Neuronal stem cell (in vitro differentiated cells): Measurements from ENCODE around the gene TSPEAR.

Experiments
- DNase-seq: peaks from one replicate; pipeline ENCODE4 v3.0.0-alpha.2; 2013; ENCODE audit warnings: low spot score
- H2AFZ ChIP-seq: one replicate; pipeline ENCODE4 v1.6.1; 2013; ENCODE audit warnings: mild to moderate bottlenecking, low read length, inconsistent platforms
- H2AK5ac ChIP-seq: 2 replicates; pipeline ENCODE4 v1.6.1; 2013; ENCODE audit warnings: low read depth, mild to moderate bottlenecking, inconsistent platforms, low read length, moderate library complexity, mixed read lengths
- H2BK120ac ChIP-seq: 2 replicates; pipeline ENCODE4 v1.6.1; 2013; ENCODE audit warnings: low read depth, mild to moderate bottlenecking, inconsistent platforms, low read length, moderate library complexity, mixed read lengths
- H2BK12ac ChIP-seq: one replicate; pipeline ENCODE4 v1.6.1; 2013; ENCODE audit warnings: low read length, inconsistent platforms
- H2BK15ac ChIP-seq: 2 replicates; pipeline ENCODE4 v1.6.1; 2013; ENCODE audit warnings: mild to moderate bottlenecking, low read length, inconsistent platforms, mixed read lengths
- H2BK5ac ChIP-seq: one replicate; pipeline ENCODE4 v1.6.1; 2013; ENCODE audit warnings: inconsistent platforms, mild to moderate bottlenecking, low read length, moderate library complexity
- H3K14ac ChIP-seq: one replicate; pipeline ENCODE4 v1.6.1; 2013; ENCODE audit warnings: low read length, inconsistent platforms
- H3K18ac ChIP-seq: 2 replicates; pipeline ENCODE4 v1.6.1; 2013; ENCODE audit warnings: low read length, inconsistent platforms
- H3K23ac ChIP-seq: 2 replicates; pipeline ENCODE4 v1.6.1; 2013; ENCODE audit warnings: low read depth, mild to moderate bottlenecking, mixed read lengths, low read length, inconsistent platforms; ENCODE audit not compliant: poor library complexity
- H3K27ac ChIP-seq: replicated peaks from 3 replicates; pipeline ENCODE4 v1.5.1; 2013; ENCODE audit warnings: low read length, inconsistent platforms
- H3K27me3 ChIP-seq, 3 experiments: 2 replicates each; pipeline ENCODE4 v1.6.1; 2013; ENCODE audit warnings: low read length in 3 of 3, mild to moderate bottlenecking in 2 of 3, inconsistent platforms in 1 of 3, low read depth in 1 of 3, mixed read lengths in 1 of 3, moderate library complexity in 1 of 3; ENCODE audit not compliant: control insufficient read depth in 3 of 3, insufficient read depth in 3 of 3
- H3K36me3 ChIP-seq, 2 donors: replicated peaks in 1 of 2; 2 replicates each; pipeline ENCODE4 v1.6.1; 2013; ENCODE audit warnings: low read length in 2 of 2; ENCODE audit not compliant: control insufficient read depth in 2 of 2, insufficient read depth in 2 of 2
- H3K4ac ChIP-seq: 2 replicates; pipeline ENCODE4 v1.6.1; 2013; ENCODE audit warnings: inconsistent platforms, mild to moderate bottlenecking, low read length, moderate library complexity
- H3K4me1 ChIP-seq, 2 donors: 1 replicate in 1 of 2; 2 replicates in 1 of 2; pipeline ENCODE4 v1.6.1; 2013; ENCODE audit warnings: low read length in 2 of 2, low read depth in 1 of 2; ENCODE audit not compliant: control insufficient read depth in 2 of 2, insufficient read depth in 1 of 2
- H3K4me2 ChIP-seq: one replicate; pipeline ENCODE4 v1.6.1; 2013; ENCODE audit warnings: mild to moderate bottlenecking, low read length, inconsistent platforms; ENCODE audit not compliant: insufficient read depth, poor library complexity, severe bottlenecking
- H3K4me3 ChIP-seq, 2 donors: 2 replicates each; pipeline ENCODE4 v1.5.1; 2013; ENCODE audit warnings: low read length in 2 of 2, mild to moderate bottlenecking in 2 of 2, inconsistent platforms in 1 of 2, moderate library complexity in 1 of 2
- H3K79me1 ChIP-seq: one replicate; pipeline ENCODE4 v1.6.1; 2013; ENCODE audit warnings: low read depth, mild to moderate bottlenecking, inconsistent platforms, low read length, moderate library complexity
- H3K9ac ChIP-seq: one replicate; pipeline ENCODE4 v1.6.1; 2013; ENCODE audit warnings: mild to moderate bottlenecking, low read depth, low read length, inconsistent platforms; ENCODE audit not compliant: poor library complexity
- H3K9me3 ChIP-seq, 2 donors: replicated peaks in 1 of 2; 2 replicates each; pipeline versions ENCODE3 to v1.6.1; 2013; ENCODE audit warnings: low read length in 2 of 2, mild to moderate bottlenecking in 2 of 2, inconsistent platforms in 1 of 2, low read depth in 1 of 2, mixed read lengths in 1 of 2, moderate library complexity in 1 of 2; ENCODE audit not compliant: control insufficient read depth in 2 of 2, insufficient read depth in 1 of 2
- H4K8ac ChIP-seq: one replicate; pipeline ENCODE4 v1.6.1; 2013; ENCODE audit warnings: low read depth, mild to moderate bottlenecking, inconsistent platforms, low read length, moderate library complexity
- H4K91ac ChIP-seq: one replicate; pipeline ENCODE4 v1.6.1; 2013; ENCODE audit warnings: low read length, low read depth, mild to moderate bottlenecking, inconsistent platforms; ENCODE audit not compliant: poor library complexity
- WGBS, 2 donors: extraction: QIAGEN DNeasy Blood & Tissue Kit; methylation state at CpG; one replicate each; pipeline ENCODE4 v1.1.7; 2013; ENCODE audit warnings: missing lambda C conversion rate in 2 of 2, mixed read lengths in 1 of 2; ENCODE audit not compliant: insufficient read length in 2 of 2, insufficient replicate concordance in 1 of 2; ENCODE audit errors: extremely low coverage in 2 of 2; 5-methylcytosine and 5-hydroxymethylcytosine counted together

Gene TSPEAR

GRCh38 chr21:44459712-44460440, 251.5 kb downstream of the TSPEAR start:
- no peak overlapping the region for H2AK5ac ChIP-seq
- H3K27ac ChIP-seq = no peak overlapping the region

GRCh38 chr21:44458971-44459711, 252.2 kb downstream of the TSPEAR start:
- peaks cover 0 to 5% of the 10 kb centered on the region in 2 donors for H3K4me1 ChIP-seq
- H3K4ac ChIP-seq = no peak overlapping the region
- H2BK5ac ChIP-seq = no peak overlapping the region
- H2AK5ac ChIP-seq = peak overlapping the region; percentile 47
- no peak overlapping the region for H3K9ac ChIP-seq
- no CpG with 5 or more reads among the region's 19 CpGs for WGBS, 2 donors
- peak overlapping the region; percentile 34 for H3K23ac ChIP-seq
- H2BK12ac ChIP-seq = no peak overlapping the region
- H3K14ac ChIP-seq = no peak overlapping the region
- peaks cover 5 to 7% of the 10 kb centered on the region in 2 donors for H3K36me3 ChIP-seq
- no peak overlapping the region for H2AFZ ChIP-seq
- peaks cover 0 to 5% (median 0%) of the 10 kb centered on the region in 3 experiments for H3K27me3 ChIP-seq
- no peak overlapping the region for H3K4me2 ChIP-seq
- peaks cover 0 to 2% of the 10 kb centered on the region in 2 donors for H3K9me3 ChIP-seq
- peaks cover 6% of the 10 kb centered on the region for H3K79me1 ChIP-seq
- H4K91ac ChIP-seq = no peak overlapping the region
- H3K18ac ChIP-seq = peak overlapping the region; percentile 19
- H3K27ac ChIP-seq = no peak overlapping the region
- H2BK120ac ChIP-seq = no peak overlapping the region
- no peak overlapping the region for H2BK15ac ChIP-seq
- H3K4me3 ChIP-seq = no peak overlapping the region
- no peak for DNase-seq
- no peak overlapping the region for H4K8ac ChIP-seq

More at GRCh38 chr21:44459712-44460440, 251.5 kb downstream of the TSPEAR start:
- Histone ChIP-seq H3K14ac (no peak overlapping the region), H2AFZ (no peak overlapping the region), H3K36me3 (peaks cover 5 to 7% of the 10 kb centered on the region in 2 donors), H3K27me3 (peaks cover 0 to 5% (median 0%) of the 10 kb centered on the region in 3 experiments), H2BK15ac (no peak overlapping the region), H3K9me3 (no peaks in the 10 kb centered on the region), H2BK12ac (no peak overlapping the region), H3K4ac (peak overlapping the region; percentile 15), H2BK5ac (no peak overlapping the region), H3K4me3 (no peak overlapping the region), H3K79me1 (peaks cover 6% of the 10 kb centered on the region), H4K91ac (peak overlapping the region; percentile 69), H3K4me1 (peaks cover 0 to 5% of the 10 kb centered on the region in 2 donors), H3K9ac (no peak overlapping the region), H3K4me2 (no peak overlapping the region), H2BK120ac (no peak overlapping the region), H3K23ac (peak overlapping the region; percentile 27), H3K18ac (no peak overlapping the region), H4K8ac (no peak overlapping the region)
- DNase-seq = no peak
- no CpG with 5 or more reads among the region's 14 CpGs for WGBS, 2 donors

GRCh38 chr21:44456915-44457736, 254.2 kb downstream of the TSPEAR start:
- H3K9ac ChIP-seq = peak overlapping the region; percentile 21
- H3K18ac ChIP-seq = no peak overlapping the region
- WGBS, 2 donors = no CpG with 5 or more reads among the region's 44 CpGs
- H3K14ac ChIP-seq = no peak overlapping the region
- peaks cover 0 to 5% of the 10 kb centered on the region in 2 donors for H3K4me1 ChIP-seq
- H3K27ac ChIP-seq = no peak overlapping the region
- peak overlapping the region; percentile 37 for H2BK15ac ChIP-seq
- H3K79me1 ChIP-seq = peaks cover 6% of the 10 kb centered on the region
- peaks cover 0 to 5% (median 0%) of the 10 kb centered on the region in 3 experiments for H3K27me3 ChIP-seq
- peak overlapping the region; percentile 93 for H3K23ac ChIP-seq
- peaks cover 5 to 7% of the 10 kb centered on the region in 2 donors for H3K36me3 ChIP-seq
- H4K91ac ChIP-seq = no peak overlapping the region
- no peak overlapping the region for H2BK12ac ChIP-seq
- H4K8ac ChIP-seq = no peak overlapping the region
- H2AFZ ChIP-seq = no peak overlapping the region
- H3K4me2 ChIP-seq = no peak overlapping the region
- H3K4me3 ChIP-seq = no peak overlapping the region
- no peak overlapping the region for H2BK120ac ChIP-seq
- no peak overlapping the region for H3K4ac ChIP-seq
- peak overlapping the region; percentile 94 for H2AK5ac ChIP-seq
- no peak for DNase-seq
- peaks cover 0 to 2% of the 10 kb centered on the region in 2 donors for H3K9me3 ChIP-seq
- peak overlapping the region; percentile 53 for H2BK5ac ChIP-seq
